GM19025 (cell line): ENCODE data around the gene PID1.
"Not testable (repeated sequence)": the region's sequence is repeated elsewhere in the genome, so short reads cannot be mapped to it uniquely, and the experiment has no call there.

Source experiments
- ATAC-seq: cut with Tn5 transposase; IDR thresholded peaks from one replicate; pipeline ENCODE4 v1.9.1; 2021; ENCODE audit warnings: mild to moderate bottlenecking, low read depth, moderate library complexity; ENCODE audit not compliant: unreplicated experiment

PID1 gene

GRCh38 chr2:229220254-229220653 lies 50.8 kb downstream of the PID1 start:
- no peak for ATAC-seq

GRCh38 chr2:229218329-229218921 lies 52.7 kb downstream of the PID1 start:
- ATAC-seq = no peak

- ATAC-seq = no peak
Measured at GRCh38 chr2:229212241-229212640, 58.8 kb downstream of the PID1 start.

- ATAC-seq = no peak
Measured at GRCh38 chr2:229210641-229211040, 60.4 kb downstream of the PID1 start.

- ATAC-seq = no peak
Measured at GRCh38 chr2:229206548-229206947, 64.5 kb downstream of the PID1 start.

- no peak for ATAC-seq
Measured at GRCh38 chr2:229205704-229206103, 65.4 kb downstream of the PID1 start.

GRCh38 chr2:229202646-229203045 lies 68.4 kb downstream of the PID1 start:
- ATAC-seq = no peak

- ATAC-seq = no peak
Measured at GRCh38 chr2:229201521-229201920, 69.6 kb downstream of the PID1 start.

GRCh38 chr2:229199267-229199666 lies 71.8 kb downstream of the PID1 start:
- ATAC-seq = no peak

- ATAC-seq = no peak
Measured at GRCh38 chr2:229196448-229196847, 74.6 kb downstream of the PID1 start.

GRCh38 chr2:229195346-229195947 lies 75.6 kb downstream of the PID1 start:
- no peak for ATAC-seq

GRCh38 chr2:229193281-229193680 lies 77.8 kb downstream of the PID1 start:
- ATAC-seq = no peak

- no peak for ATAC-seq
Measured at GRCh38 chr2:229191413-229191812, 79.7 kb downstream of the PID1 start.

- not testable (repeated sequence) for ATAC-seq
Measured at GRCh38 chr2:229187123-229187522, 84.0 kb downstream of the PID1 start.

GRCh38 chr2:229181641-229182040 lies 89.4 kb downstream of the PID1 start:
- ATAC-seq = no peak

GRCh38 chr2:229180658-229181057 lies 90.4 kb downstream of the PID1 start:
- no peak for ATAC-seq

GRCh38 chr2:229179628-229180027 lies 91.5 kb downstream of the PID1 start:
- ATAC-seq = no peak

- ATAC-seq = no peak
Measured at GRCh38 chr2:229178706-229179105, 92.4 kb downstream of the PID1 start.

- ATAC-seq = no peak
Measured at GRCh38 chr2:229178117-229178516, 93.0 kb downstream of the PID1 start.

- no peak for ATAC-seq
Measured at GRCh38 chr2:229176136-229176535, 95.0 kb downstream of the PID1 start.

- ATAC-seq = no peak
Measured at GRCh38 chr2:229175497-229175863, 95.6 kb downstream of the PID1 start.

- ATAC-seq = no peak
Measured at GRCh38 chr2:229174794-229175496, 96.1 kb downstream of the PID1 start.
